NT2/D1 (cell line): Measurements from ENCODE around the gene CACNB2.

ENCODE experiments used
- SUZ12 ChIP-seq: IDR thresholded peaks from 2 replicates; pipeline ENCODE4 v1.6.1; 2011; ENCODE audit not compliant: insufficient read length, insufficient read depth; ENCODE audit errors: extremely low read depth
- YY1 ChIP-seq: IDR thresholded peaks from 2 replicates; pipeline ENCODE4 v1.6.1; 2011; ENCODE audit not compliant: insufficient read length, insufficient read depth
- ZNF274 ChIP-seq: IDR thresholded peaks from 2 replicates; pipeline ENCODE4 v1.6.1; 2011; ENCODE audit warnings: mild to moderate bottlenecking, low read depth, low read length

GRCh38 chr10:18102404-18102803, 37.8 kb upstream of the CACNB2 start:
- TF ChIP-seq ZNF274 (no peak), YY1 (no peak), SUZ12 (no peak)
